HG02571 (cell line): ENCODE data around the gene ENDOU.
A peak's percentile ranks its signal among the peaks of the same experiment; 100 is the strongest.

Experiments used
- ATAC-seq: cut with Tn5 transposase; IDR thresholded peaks from one replicate; pipeline ENCODE4 v1.9.1; 2021; ENCODE audit warnings: mild to moderate bottlenecking, moderate library complexity; ENCODE audit not compliant: unreplicated experiment

Gene ENDOU

GRCh38 chr12:47744778-47745436 lies 19.6 kb upstream of the ENDOU start:
- ATAC-seq: no peak

- no peak for ATAC-seq
These were observed 18.8 kb upstream of the ENDOU start for GRCh38 chr12:47744005-47744651.

GRCh38 chr12:47743311-47743860 lies 18.1 kb upstream of the ENDOU start:
- ATAC-seq: no peak

- no peak for ATAC-seq
These were observed 17.0 kb upstream of the ENDOU start for GRCh38 chr12:47742253-47742825.

GRCh38 chr12:47741340-47741703 lies 16.0 kb upstream of the ENDOU start:
- no peak for ATAC-seq

- peak; percentile 42 for ATAC-seq
These were observed 15.5 kb upstream of the ENDOU start for GRCh38 chr12:47740606-47741339.

GRCh38 chr12:47739979-47740378 lies 14.7 kb upstream of the ENDOU start:
- peak; percentile 63 for ATAC-seq

- ATAC-seq: no peak
These were observed 14.0 kb upstream of the ENDOU start for GRCh38 chr12:47739297-47739696.

GRCh38 chr12:47737936-47738594 lies 12.8 kb upstream of the ENDOU start:
- no peak for ATAC-seq

- ATAC-seq: no peak
These were observed 11.8 kb upstream of the ENDOU start for GRCh38 chr12:47736877-47737676.

- ATAC-seq: no peak
These were observed 10.9 kb upstream of the ENDOU start for GRCh38 chr12:47736216-47736615.

GRCh38 chr12:47735649-47736048 lies 10.4 kb upstream of the ENDOU start:
- ATAC-seq: no peak

GRCh38 chr12:47734725-47735480 lies 9.6 kb upstream of the ENDOU start:
- no peak for ATAC-seq

GRCh38 chr12:47733142-47733541 lies 7.9 kb upstream of the ENDOU start:
- ATAC-seq: no peak

- no peak for ATAC-seq
These were observed 7.2 kb upstream of the ENDOU start for GRCh38 chr12:47732504-47732903.

GRCh38 chr12:47731723-47732122 lies 6.4 kb upstream of the ENDOU start:
- no peak for ATAC-seq

GRCh38 chr12:47730341-47730744 lies 5.1 kb upstream of the ENDOU start:
- no peak for ATAC-seq

- no peak for ATAC-seq
These were observed 3.9 kb upstream of the ENDOU start for GRCh38 chr12:47729233-47729632.

- ATAC-seq: peak; percentile 88
These were observed 603 bp upstream of the ENDOU start for GRCh38 chr12:47725893-47726292.
